ENCODE results near the gene B3GNT9.

B3GNT9 gene

GRCh38 chr16:67167588-67167987 lies 16.8 kb upstream of the B3GNT9 start:
- DNase-seq (ENCODE audit: low spot score) = no peak

GRCh38 chr16:67166598-67167168 lies 15.9 kb upstream of the B3GNT9 start:
- DNase-seq (ENCODE audit: low spot score) = no peak

GRCh38 chr16:67166110-67166547 lies 15.3 kb upstream of the B3GNT9 start:
- DNase-seq (ENCODE audit: low spot score) = no peak

GRCh38 chr16:67165121-67166078 lies 14.6 kb upstream of the B3GNT9 start:
- no peak for DNase-seq (ENCODE audit: low spot score)

GRCh38 chr16:67164599-67165061 lies 13.8 kb upstream of the B3GNT9 start, which contains the start of gene HSF4:
Gene HSF4 (plus strand): TSS chr16:67164745. CDS start chr16:67164812, 67 bp downstream.
- DNase-seq (ENCODE audit: low spot score) = no peak

- DNase-seq (ENCODE audit: low spot score) = no peak
Measured at GRCh38 chr16:67163999-67164558, 13.3 kb upstream of the B3GNT9 start.

GRCh38 chr16:67163164-67163998 lies 12.6 kb upstream of the B3GNT9 start:
- DNase-seq (ENCODE audit: low spot score) = no peak

- no peak for DNase-seq (ENCODE audit: low spot score)
Measured at GRCh38 chr16:67162506-67163163, 11.8 kb upstream of the B3GNT9 start.

- DNase-seq (ENCODE audit: low spot score) = no peak
Measured at GRCh38 chr16:67161595-67162058, 10.8 kb upstream of the B3GNT9 start.

GRCh38 chr16:67158637-67159600 lies 8.1 kb upstream of the B3GNT9 start:
- DNase-seq (ENCODE audit: low spot score) = no peak

- DNase-seq (ENCODE audit: low spot score) = no peak
Measured at GRCh38 chr16:67157892-67158635, 7.3 kb upstream of the B3GNT9 start.

GRCh38 chr16:67157106-67157748 lies 6.4 kb upstream of the B3GNT9 start:
- no peak for DNase-seq (ENCODE audit: low spot score)

- no peak for DNase-seq (ENCODE audit: low spot score)
Measured at GRCh38 chr16:67156143-67156844, 5.5 kb upstream of the B3GNT9 start.

GRCh38 chr16:67155295-67156142 lies 4.7 kb upstream of the B3GNT9 start:
- DNase-seq (ENCODE audit: low spot score) = peak; percentile 77

- no peak for DNase-seq (ENCODE audit: low spot score)
Measured at GRCh38 chr16:67154578-67155294, 3.9 kb upstream of the B3GNT9 start.

GRCh38 chr16:67151431-67152097 lies 766 bp upstream of the B3GNT9 start:
- no peak for DNase-seq (ENCODE audit: low spot score)

All from kidney capillary endothelial cell (primary cell).